Stomach (tissue), 4 donors: ENCODE data around the gene GABRG3.

ENCODE experiments used
- CTCF ChIP-seq, 7 experiments: fragments of 450-650 bp in 4 of 7; fragments of 200-600 bp in 3 of 7; sonication (generic) in 3 of 7; IDR thresholded peaks; one replicate each; pipeline ENCODE4 v1.5.1; 2016 to 2019; ENCODE audit warnings: antibody characterized with exemption in 7 of 7, control low read depth in 2 of 7, mild to moderate bottlenecking in 1 of 7
- EP300 ChIP-seq: sonication (generic); formaldehyde crosslinking; IDR thresholded peaks from one replicate; pipeline ENCODE4 v1.6.1; 2017; ENCODE audit warnings: antibody characterized with exemption
- POLR2A ChIP-seq, 4 donors: fragments of 450-650 bp; IDR thresholded peaks; one replicate each; pipeline ENCODE4 v1.6.1; 2016; ENCODE audit warnings: antibody characterized with exemption in 4 of 4, control low read depth in 2 of 4, mild to moderate bottlenecking in 1 of 4, moderate library complexity in 1 of 4

GRCh38 chr15:27506752-27507151 is 535.8 kb downstream of the GABRG3 start:
- TF ChIP-seq POLR2A (IDR thresholded peaks at IDR 0.05) (no peak), CTCF (IDR thresholded peaks at IDR 0.05) (no peak), EP300 (no peak)
